ENCODE data around the gene NKAIN1. TPM values are rescaled to one million over a fixed set of nuclear protein-coding genes. Genes with fewer than 3 reads are reported as not detected.
"Not testable (repeated sequence)": the region's sequence is repeated elsewhere in the genome, so short reads cannot be mapped to it uniquely, and the experiment has no call there.

NKAIN1 gene
- polyA plus RNA-seq (2011; rRNA removed) (0.05 and 0.09 TPM in 2 replicates), polyA minus RNA-seq (2011; rRNA and poly(A)+ RNA removed) (0.22 TPM in 1 of 2 replicates, not detected in the other)

DNA sequence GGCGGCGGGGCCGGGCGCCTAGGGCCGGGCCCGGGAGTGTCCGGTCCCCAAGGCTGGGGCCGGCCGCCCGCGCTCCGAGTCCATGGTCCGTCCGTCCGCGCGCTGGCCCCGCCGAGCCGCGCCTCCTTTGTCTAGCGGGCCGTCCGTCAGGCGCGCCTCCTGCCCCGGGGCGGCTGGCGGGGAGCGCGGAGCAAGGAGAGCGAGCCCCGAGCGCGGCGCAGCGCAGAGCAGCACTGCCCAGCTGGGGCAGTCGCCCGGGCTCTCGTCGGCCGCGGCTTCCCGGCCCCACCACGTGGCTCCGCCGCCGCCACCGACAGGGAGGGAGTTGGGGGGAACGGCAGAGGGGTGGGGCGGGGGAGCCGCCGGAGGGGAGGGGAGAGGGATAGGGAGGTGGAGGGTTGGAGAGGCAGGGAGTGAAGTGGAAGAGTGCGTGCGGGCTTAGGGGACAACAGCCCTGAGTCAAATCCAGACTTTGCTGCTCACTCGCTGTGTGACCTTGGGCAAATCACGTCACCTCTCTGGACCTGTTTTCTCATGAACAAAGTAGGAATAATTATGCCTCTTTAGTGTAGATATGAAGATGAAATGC lies at the start of gene NKAIN1:
Gene NKAIN1 (minus strand): TSS at position 235 of the 589 bp plus-strand sequence. CDS start 340 bp downstream, outside the sequence.
- Histone ChIP-seq H3K27ac (ENCODE audit: low read depth, low read length) (no peak within 1 kb of the TSS), H3K27me3 (ENCODE audit: control insufficient read depth, insufficient read depth, low read length) (peaks cover 46% of the 10 kb centered on the region), H3K9me3 (ENCODE audit: control insufficient read depth, insufficient read depth, low read length) (no peaks in the 10 kb centered on the region), H3K4me3 (ENCODE audit: low read depth, low read length) (peak within 1 kb of the TSS; percentile 41)
- no peak for DNase-seq (ENCODE audit: low read depth, low spot score)
- POLR2A ChIA-PET = interaction anchor here (0.6 kb wide), 1 partner anchor 120 kb away, joined by 3 read pairs; no protein-coding TSS in a partner anchor
- CTCF ChIA-PET = no interaction called here
- TF ChIP-seq, protein P1, sequence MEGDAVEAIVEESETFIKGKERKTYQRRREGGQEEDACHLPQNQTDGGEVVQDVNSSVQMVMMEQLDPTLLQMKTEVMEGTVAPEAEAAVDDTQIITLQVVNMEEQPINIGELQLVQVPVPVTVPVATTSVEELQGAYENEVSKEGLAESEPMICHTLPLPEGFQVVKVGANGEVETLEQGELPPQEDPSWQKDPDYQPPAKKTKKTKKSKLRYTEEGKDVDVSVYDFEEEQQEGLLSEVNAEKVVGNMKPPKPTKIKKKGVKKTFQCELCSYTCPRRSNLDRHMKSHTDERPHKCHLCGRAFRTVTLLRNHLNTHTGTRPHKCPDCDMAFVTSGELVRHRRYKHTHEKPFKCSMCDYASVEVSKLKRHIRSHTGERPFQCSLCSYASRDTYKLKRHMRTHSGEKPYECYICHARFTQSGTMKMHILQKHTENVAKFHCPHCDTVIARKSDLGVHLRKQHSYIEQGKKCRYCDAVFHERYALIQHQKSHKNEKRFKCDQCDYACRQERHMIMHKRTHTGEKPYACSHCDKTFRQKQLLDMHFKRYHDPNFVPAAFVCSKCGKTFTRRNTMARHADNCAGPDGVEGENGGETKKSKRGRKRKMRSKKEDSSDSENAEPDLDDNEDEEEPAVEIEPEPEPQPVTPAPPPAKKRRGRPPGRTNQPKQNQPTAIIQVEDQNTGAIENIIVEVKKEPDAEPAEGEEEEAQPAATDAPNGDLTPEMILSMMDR (IDR thresholded peaks at IDR 0.05; ENCODE audit: low read depth, low read length) = no peak

DNA sequence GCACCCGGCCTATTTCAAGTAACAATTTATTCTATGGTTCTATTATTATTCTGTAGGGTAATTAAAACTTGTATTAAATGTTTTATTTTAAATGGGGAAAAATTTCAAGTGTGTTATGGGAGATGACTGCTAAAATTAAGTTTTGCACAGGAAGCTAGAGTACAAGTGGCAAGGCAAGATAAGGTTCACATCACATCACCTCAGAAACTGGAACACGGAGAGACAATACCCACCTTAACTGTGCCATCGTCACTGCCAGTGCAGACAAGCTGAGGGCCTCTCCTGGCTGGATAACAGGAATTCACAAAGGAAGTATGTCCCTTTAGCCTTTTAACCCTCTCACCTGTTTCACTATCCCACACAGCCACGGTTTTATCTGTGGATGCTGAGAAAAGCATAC lies 49.3 kb upstream of the NKAIN1 start:
- no peaks in the 10 kb centered on the region for H3K9me3 ChIP-seq (ENCODE audit: control insufficient read depth, insufficient read depth, low read length)

DNA sequence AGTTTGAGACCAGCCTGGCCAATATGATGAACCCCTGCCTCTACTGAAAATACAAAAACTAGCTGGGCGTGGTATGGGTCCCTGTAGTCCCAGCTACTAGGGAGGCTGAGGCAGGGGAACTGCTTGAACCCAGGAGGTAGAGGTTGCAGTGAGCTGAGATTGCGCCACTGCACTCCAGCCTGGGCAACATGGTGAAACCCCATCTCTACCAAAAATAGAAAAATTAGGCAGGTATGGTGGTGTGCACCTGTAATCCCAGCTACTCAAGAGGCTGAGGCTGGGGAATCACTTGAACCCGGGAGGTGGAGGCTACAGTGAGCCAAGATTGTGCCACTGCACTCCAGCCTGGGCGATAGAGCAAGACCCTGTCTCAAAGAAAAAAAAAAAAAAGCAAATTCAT lies 48.1 kb upstream of the NKAIN1 start:
- H3K9me3 ChIP-seq (ENCODE audit: control insufficient read depth, insufficient read depth, low read length); H3K4me3 ChIP-seq (ENCODE audit: low read depth, low read length); CTCF ChIA-PET; H3K27me3 ChIP-seq (ENCODE audit: control insufficient read depth, insufficient read depth, low read length); H3K27ac ChIP-seq (ENCODE audit: low read depth, low read length); DNase-seq (ENCODE audit: low read depth, low spot score): not testable (repeated sequence)
- POLR2A ChIA-PET = interaction anchor here (1.6 kb wide), 1 partner anchor 9 kb away, joined by 4 read pairs; the partner anchor contains the start of genes SNRNP40 and ZCCHC17

More for the DNA sequence above, 49.3 kb upstream of the NKAIN1 start:
- TF ChIP-seq, protein P1 (IDR thresholded peaks at IDR 0.05; ENCODE audit: low read depth, low read length) = no peak
- H3K27ac ChIP-seq (ENCODE audit: low read depth, low read length) = no peak overlapping the region
- CTCF ChIA-PET = no interaction called here
- no peaks in the 10 kb centered on the region for H3K27me3 ChIP-seq (ENCODE audit: control insufficient read depth, insufficient read depth, low read length)
- POLR2A ChIA-PET = no interaction called here
- no peak overlapping the region for H3K4me3 ChIP-seq (ENCODE audit: low read depth, low read length)
- DNase-seq (ENCODE audit: low read depth, low spot score) = no peak

DNA sequence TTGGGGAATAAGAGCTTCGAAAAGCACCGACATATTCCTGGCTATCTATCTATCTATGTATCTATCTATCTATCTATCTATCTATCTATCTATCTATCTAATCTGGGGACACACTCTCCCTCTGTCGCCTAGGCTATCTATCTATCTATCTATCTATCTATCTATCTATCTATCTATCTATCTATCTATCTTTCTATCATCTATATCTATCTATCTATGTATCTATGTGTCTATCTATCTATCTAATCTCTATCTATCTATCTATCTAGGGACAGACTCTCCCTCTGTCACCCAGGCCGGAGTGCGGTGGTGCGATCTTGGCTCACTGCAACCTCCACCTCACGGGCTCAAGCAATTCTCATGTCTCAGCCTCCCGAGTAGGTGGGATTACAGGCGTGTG lies 42.7 kb upstream of the NKAIN1 start:
- H3K27ac ChIP-seq (ENCODE audit: low read depth, low read length); CTCF ChIA-PET; H3K9me3 ChIP-seq (ENCODE audit: control insufficient read depth, insufficient read depth, low read length); DNase-seq (ENCODE audit: low read depth, low spot score); H3K4me3 ChIP-seq (ENCODE audit: low read depth, low read length); H3K27me3 ChIP-seq (ENCODE audit: control insufficient read depth, insufficient read depth, low read length): not testable (repeated sequence)
- POLR2A ChIA-PET = interaction anchor here (1.0 kb wide), 1 partner anchor 15 kb away, joined by 3 read pairs; the partner anchor contains the start of gene ZCCHC17

DNA sequence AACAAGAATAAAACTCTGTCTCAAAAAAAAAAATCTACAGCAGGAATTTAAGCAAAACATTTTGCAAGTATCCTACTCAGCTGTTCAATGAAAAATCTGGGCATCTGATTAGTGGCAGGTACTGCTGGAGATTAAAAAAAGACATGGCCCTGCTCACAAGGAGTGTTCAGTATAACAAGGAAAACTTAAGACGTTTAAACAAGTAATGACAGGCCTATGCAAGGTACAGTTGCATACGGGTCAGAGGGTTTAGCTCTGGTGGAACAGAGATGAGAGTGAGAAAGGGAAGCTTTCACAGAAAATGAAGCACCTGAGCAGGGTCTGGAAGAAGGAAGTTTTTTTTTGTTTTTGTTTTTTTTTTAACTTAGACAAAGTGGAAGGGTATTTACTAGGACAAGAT lies 33.9 kb upstream of the NKAIN1 start:
- TF ChIP-seq, protein P1 (IDR thresholded peaks at IDR 0.05; ENCODE audit: low read depth, low read length) = no peak
- Histone ChIP-seq H3K4me3 (ENCODE audit: low read depth, low read length) (no peak overlapping the region), H3K9me3 (ENCODE audit: control insufficient read depth, insufficient read depth, low read length) (no peaks in the 10 kb centered on the region), H3K27me3 (ENCODE audit: control insufficient read depth, insufficient read depth, low read length) (no peaks in the 10 kb centered on the region), H3K27ac (ENCODE audit: low read depth, low read length) (no peak overlapping the region)
- ChIA-PET CTCF (interaction anchor here (2.5 kb wide), 1 partner anchor 92 kb away, joined by 8 read pairs; no protein-coding TSS in a partner anchor), POLR2A (no interaction called here)
- no peak for DNase-seq (ENCODE audit: low read depth, low spot score)

DNA sequence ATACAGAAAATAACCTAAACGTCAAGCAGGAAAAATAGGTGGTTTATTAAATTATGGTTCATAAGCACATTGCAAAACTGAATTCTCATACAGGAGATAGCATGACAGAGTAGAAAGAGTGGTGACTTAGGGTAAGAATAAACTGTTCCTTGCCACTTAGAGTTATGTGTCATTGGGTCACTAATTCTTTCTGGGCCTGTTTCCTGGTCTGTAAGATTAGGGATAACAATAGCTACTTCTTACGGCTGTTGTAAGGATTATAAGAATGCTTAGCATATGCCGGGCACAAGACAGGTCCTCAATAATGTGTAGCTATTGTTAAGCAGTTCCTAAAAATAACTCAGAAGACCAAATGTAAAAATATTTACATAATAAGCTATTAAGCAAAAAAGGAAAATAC lies 32.7 kb upstream of the NKAIN1 start:
- H3K9me3 ChIP-seq (ENCODE audit: control insufficient read depth, insufficient read depth, low read length) = no peaks in the 10 kb centered on the region
- CTCF ChIA-PET = interaction anchor here (2.5 kb wide), 1 partner anchor 91 kb away, joined by 8 read pairs; no protein-coding TSS in a partner anchor
- no peak overlapping the region for H3K4me3 ChIP-seq (ENCODE audit: low read depth, low read length)
- POLR2A ChIA-PET = no interaction called here
- H3K27me3 ChIP-seq (ENCODE audit: control insufficient read depth, insufficient read depth, low read length) = no peaks in the 10 kb centered on the region
- no peak overlapping the region for H3K27ac ChIP-seq (ENCODE audit: low read depth, low read length)
- DNase-seq (ENCODE audit: low read depth, low spot score) = no peak
- TF ChIP-seq, protein P1 (IDR thresholded peaks at IDR 0.05; ENCODE audit: low read depth, low read length) = no peak

All from AG04450 (cell line).